SH-SY5Y (cell line): ENCODE results near the gene ASPG.

Experiments used
- GATA2 ChIP-seq: IDR thresholded peaks from 2 replicates; pipeline ENCODE4 v1.6.1; 2011; ENCODE audit warnings: mild to moderate bottlenecking, low read depth, low read length
- GATA3 ChIP-seq: IDR thresholded peaks from 2 replicates; pipeline ENCODE4 v1.6.1; 2011; ENCODE audit warnings: low read depth, mild to moderate bottlenecking, low read length, moderate library complexity

DNA sequence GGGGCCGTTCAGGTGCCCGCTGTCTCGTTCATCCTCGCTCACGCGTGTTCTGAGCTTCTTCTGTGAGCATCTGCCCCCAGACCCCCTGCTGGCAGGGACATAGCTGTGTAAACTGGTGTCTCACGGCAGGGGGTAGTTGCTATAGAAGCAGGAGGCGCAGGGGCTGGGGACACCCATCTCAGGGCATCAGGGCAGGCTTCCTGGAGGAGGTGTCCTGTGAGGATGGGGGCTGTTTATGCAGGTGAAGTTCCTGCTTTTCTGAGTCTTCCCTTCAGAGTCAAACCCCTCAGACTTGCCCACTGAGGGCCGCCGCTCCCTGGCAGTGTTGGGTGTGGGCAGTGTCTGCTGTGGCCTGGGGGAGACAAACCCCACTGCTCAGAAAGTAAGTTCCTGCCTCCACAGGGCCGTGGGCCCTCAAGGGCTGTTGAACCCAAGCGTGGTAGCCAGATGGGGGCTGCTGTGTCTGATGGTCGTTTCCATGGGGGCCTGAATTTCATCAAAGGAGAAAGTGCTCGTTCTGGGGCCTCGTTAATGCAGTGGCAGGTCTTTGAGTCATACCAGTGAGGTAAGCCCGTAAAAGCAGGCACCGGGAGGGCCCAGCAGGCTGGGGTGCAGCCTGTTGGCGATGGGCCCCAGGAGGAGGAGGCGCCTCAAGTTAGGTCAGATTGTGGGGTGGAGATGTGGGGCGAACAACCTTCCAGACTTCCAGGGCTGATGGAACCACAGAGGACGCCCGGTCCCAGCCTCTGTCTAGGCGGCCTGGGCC is 76.3 kb downstream of the ASPG start:
- TF ChIP-seq GATA2 (no peak), GATA3 (no peak)
